ENCODE data around the gene GTF3A. TPM values are rescaled to one million over a fixed set of nuclear protein-coding genes. Genes with fewer than 3 reads are reported as not detected.
A peak's percentile ranks its signal among the peaks of the same experiment; 100 is the strongest.

GTF3A gene
- total and polyA plus RNA-seq, 2 experiments from 2014 or later = 109 to 190 TPM

DNA sequence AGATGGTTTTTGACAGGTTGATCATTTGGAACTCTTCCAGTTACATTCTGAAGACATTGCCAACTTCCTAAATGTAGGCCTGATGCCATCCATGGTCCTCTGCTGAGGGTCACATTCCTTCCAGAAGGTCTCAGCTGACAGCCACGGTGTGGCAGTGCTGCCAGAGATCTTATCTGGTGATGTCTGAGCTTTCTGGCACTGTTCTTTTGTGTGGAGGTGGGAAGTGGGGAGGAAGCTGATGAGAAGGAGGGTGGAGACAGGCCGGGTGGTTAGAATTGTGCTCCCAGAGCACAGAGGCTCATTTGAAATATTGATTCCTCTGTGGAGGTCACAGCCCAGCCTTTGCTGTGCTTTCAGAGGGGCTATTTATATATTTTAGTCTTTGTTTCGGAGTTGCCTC is 42.1 kb downstream of the GTF3A start:
- no peaks in the 10 kb centered on the region; the same call in 2 of the 3 replicates for H3K4me1 Mint-ChIP-seq
- H3K27ac Mint-ChIP-seq = no peak overlapping the region
- no peaks in the 10 kb centered on the region; the same call in 2 of the 3 replicates for H3K36me3 Mint-ChIP-seq (ENCODE audit: low read depth)
- H3F3A ChIP-seq (replicated peaks; ENCODE audit: low read depth) = no peaks in the 10 kb centered on the region
- H3K4me3 Mint-ChIP-seq = no peak overlapping the region
- no peaks in the 10 kb centered on the region for H3K27me3 ChIP-seq (ENCODE audit: insufficient read depth)
- TF ChIP-seq POLR2AphosphoS5 (IDR thresholded peaks at IDR 0.05; ENCODE audit: low read depth) = no peak
- no peak for TF ChIP-seq EZH2 (IDR thresholded peaks at IDR 0.05; ENCODE audit: low read depth, unreplicated experiment)
- no peaks in the 10 kb centered on the region for H3K36me3 ChIP-seq (ENCODE audit: insufficient read depth)
- DNase-seq (ENCODE audit: low spot score) (no peak), ATAC-seq (no peak)
- H3K27me3 Mint-ChIP-seq (ENCODE audit: insufficient read depth, low read depth, poor library complexity) = no peaks in the 10 kb centered on the region
- H3K27ac ChIP-seq (ENCODE audit: low read depth) = no peak overlapping the region
- no peaks in the 10 kb centered on the region for H3K4me1 ChIP-seq (ENCODE audit: insufficient read depth)
- no peaks in the 10 kb centered on the region for H3K79me2 ChIP-seq (replicated peaks; ENCODE audit: insufficient read depth)
- no peaks in the 10 kb centered on the region; the same call in 2 of the 3 replicates for H3K9me3 Mint-ChIP-seq
- H3K9me2 ChIP-seq (ENCODE audit: insufficient read depth) = no peaks in the 10 kb centered on the region
- no peak overlapping the region for H3K4me2 ChIP-seq
- H4K20me1 ChIP-seq (replicated peaks; ENCODE audit: insufficient read depth) = no peaks in the 10 kb centered on the region
- H3K4me3 ChIP-seq = no peak overlapping the region
- H2AFZ ChIP-seq = peak overlapping the region; percentile 18; the same call in 1 of the 2 replicates

GRCh38 chr13:27470075-27470820 is 45.8 kb downstream of the GTF3A start:
- Mint-ChIP-seq H3K36me3 (ENCODE audit: low read depth) (no peaks in the 10 kb centered on the region; the same call in 2 of the 3 replicates), H3K27me3 (ENCODE audit: insufficient read depth, low read depth, poor library complexity) (peaks cover 2% of the 10 kb centered on the region), H3K27ac (no peak overlapping the region), H3K4me3 (no peak overlapping the region), H3K9me3 (no peaks in the 10 kb centered on the region; the same call in 2 of the 3 replicates), H3K4me1 (no peaks in the 10 kb centered on the region)
- no peaks in the 10 kb centered on the region for H3K36me3 ChIP-seq (ENCODE audit: insufficient read depth)
- ATAC-seq (no peak), DNase-seq (ENCODE audit: low spot score) (no peak)
- H3K4me3 ChIP-seq = no peak overlapping the region
- H3K27me3 ChIP-seq (ENCODE audit: insufficient read depth) = no peaks in the 10 kb centered on the region
- H3F3A ChIP-seq (replicated peaks; ENCODE audit: low read depth) = no peaks in the 10 kb centered on the region
- H3K4me2 ChIP-seq = no peak overlapping the region
- H2AFZ ChIP-seq = no peak overlapping the region
- H4K20me1 ChIP-seq (replicated peaks; ENCODE audit: insufficient read depth) = no peaks in the 10 kb centered on the region
- H3K27ac ChIP-seq (ENCODE audit: low read depth) = no peak overlapping the region
- no peaks in the 10 kb centered on the region for H3K79me2 ChIP-seq (replicated peaks; ENCODE audit: insufficient read depth)
- H3K9me2 ChIP-seq (ENCODE audit: insufficient read depth) = no peaks in the 10 kb centered on the region
- no peaks in the 10 kb centered on the region for H3K4me1 ChIP-seq (ENCODE audit: insufficient read depth)
- TF ChIP-seq, protein P1, sequence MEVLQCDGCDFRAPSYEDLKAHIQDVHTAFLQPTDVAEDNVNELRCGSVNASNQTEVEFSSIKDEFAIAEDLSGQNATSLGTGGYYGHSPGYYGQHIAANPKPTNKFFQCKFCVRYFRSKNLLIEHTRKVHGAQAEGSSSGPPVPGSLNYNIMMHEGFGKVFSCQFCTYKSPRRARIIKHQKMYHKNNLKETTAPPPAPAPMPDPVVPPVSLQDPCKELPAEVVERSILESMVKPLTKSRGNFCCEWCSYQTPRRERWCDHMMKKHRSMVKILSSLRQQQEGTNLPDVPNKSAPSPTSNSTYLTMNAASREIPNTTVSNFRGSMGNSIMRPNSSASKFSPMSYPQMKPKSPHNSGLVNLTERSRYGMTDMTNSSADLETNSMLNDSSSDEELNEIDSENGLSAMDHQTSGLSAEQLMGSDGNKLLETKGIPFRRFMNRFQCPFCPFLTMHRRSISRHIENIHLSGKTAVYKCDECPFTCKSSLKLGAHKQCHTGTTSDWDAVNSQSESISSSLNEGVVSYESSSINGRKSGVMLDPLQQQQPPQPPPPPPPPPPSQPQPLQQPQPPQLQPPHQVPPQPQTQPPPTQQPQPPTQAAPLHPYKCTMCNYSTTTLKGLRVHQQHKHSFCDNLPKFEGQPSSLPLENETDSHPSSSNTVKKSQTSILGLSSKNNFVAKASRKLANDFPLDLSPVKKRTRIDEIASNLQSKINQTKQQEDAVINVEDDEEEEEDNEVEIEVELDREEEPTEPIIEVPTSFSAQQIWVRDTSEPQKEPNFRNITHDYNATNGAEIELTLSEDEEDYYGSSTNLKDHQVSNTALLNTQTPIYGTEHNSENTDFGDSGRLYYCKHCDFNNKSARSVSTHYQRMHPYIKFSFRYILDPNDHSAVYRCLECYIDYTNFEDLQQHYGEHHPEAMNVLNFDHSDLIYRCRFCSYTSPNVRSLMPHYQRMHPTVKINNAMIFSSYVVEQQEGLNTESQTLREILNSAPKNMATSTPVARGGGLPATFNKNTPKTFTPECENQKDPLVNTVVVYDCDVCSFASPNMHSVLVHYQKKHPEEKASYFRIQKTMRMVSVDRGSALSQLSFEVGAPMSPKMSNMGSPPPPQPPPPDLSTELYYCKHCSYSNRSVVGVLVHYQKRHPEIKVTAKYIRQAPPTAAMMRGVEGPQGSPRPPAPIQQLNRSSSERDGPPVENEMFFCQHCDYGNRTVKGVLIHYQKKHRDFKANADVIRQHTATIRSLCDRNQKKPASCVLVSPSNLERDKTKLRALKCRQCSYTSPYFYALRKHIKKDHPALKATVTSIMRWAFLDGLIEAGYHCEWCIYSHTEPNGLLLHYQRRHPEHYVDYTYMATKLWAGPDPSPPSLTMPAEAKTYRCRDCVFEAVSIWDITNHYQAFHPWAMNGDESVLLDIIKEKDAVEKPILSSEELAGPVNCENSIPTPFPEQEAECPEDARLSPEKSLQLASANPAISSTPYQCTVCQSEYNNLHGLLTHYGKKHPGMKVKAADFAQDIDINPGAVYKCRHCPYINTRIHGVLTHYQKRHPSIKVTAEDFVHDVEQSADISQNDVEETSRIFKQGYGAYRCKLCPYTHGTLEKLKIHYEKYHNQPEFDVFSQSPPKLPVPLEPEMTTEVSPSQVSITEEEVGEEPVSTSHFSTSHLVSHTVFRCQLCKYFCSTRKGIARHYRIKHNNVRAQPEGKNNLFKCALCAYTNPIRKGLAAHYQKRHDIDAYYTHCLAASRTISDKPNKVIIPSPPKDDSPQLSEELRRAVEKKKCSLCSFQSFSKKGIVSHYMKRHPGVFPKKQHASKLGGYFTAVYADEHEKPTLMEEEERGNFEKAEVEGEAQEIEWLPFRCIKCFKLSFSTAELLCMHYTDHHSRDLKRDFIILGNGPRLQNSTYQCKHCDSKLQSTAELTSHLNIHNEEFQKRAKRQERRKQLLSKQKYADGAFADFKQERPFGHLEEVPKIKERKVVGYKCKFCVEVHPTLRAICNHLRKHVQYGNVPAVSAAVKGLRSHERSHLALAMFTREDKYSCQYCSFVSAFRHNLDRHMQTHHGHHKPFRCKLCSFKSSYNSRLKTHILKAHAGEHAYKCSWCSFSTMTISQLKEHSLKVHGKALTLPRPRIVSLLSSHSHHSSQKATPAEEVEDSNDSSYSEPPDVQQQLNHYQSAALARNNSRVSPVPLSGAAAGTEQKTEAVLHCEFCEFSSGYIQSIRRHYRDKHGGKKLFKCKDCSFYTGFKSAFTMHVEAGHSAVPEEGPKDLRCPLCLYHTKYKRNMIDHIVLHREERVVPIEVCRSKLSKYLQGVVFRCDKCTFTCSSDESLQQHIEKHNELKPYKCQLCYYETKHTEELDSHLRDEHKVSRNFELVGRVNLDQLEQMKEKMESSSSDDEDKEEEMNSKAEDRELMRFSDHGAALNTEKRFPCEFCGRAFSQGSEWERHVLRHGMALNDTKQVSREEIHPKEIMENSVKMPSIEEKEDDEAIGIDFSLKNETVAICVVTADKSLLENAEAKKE (CRISPR knock-in tag; IDR thresholded peaks at IDR 0.05) = no peak
- TF ChIP-seq EZH2 (IDR thresholded peaks at IDR 0.05; ENCODE audit: low read depth, unreplicated experiment) = no peak
- TF ChIP-seq JUNB (IDR thresholded peaks at IDR 0.05; ENCODE audit: unreplicated experiment) = no peak
- TF ChIP-seq NANOG (IDR thresholded peaks at IDR 0.05; ENCODE audit: borderline replicate concordance) = no peak
- TF ChIP-seq ZNF114 (CRISPR knock-in tag; IDR thresholded peaks at IDR 0.05) = no peak
- TF ChIP-seq REST (IDR thresholded peaks at IDR 0.05; ENCODE audit: unreplicated experiment) = no peak
- TF ChIP-seq ZNF331 (CRISPR knock-in tag; IDR thresholded peaks at IDR 0.05; ENCODE audit: low read depth) = no peak
- no peak for TF ChIP-seq CREB1 (CRISPR knock-in tag; IDR thresholded peaks at IDR 0.05; ENCODE audit: low read depth)

All from GM23338 (cell line).